HepG2 (cell line): ENCODE measurements around the gene SHROOM1. TPM values are rescaled to one million over a fixed set of nuclear protein-coding genes. Genes with fewer than 3 reads are reported as not detected.

Experiments
- GABPA ChIP-seq, 2 experiments: IDR thresholded peaks; 2 replicates each; pipeline ENCODE4 v1.6.1; 2011 to 2016; ENCODE audit warnings: low read depth in 2 of 2, low read length in 1 of 2, missing biosample characterization in 1 of 2, missing genetic modification characterization in 1 of 2
- HNRNPL ChIP-seq: fragments of 200-400 bp; formaldehyde crosslinking; IDR thresholded peaks from 2 replicates; pipeline ENCODE4 v1.6.1; 2017; ENCODE audit warnings: mild to moderate bottlenecking, low read depth, low read length
- KDM1A ChIP-seq: IDR thresholded peaks from 2 replicates; pipeline ENCODE4 v1.6.1; 2016; ENCODE audit warnings: missing compliant biosample characterization
- KMT2A ChIP-seq: sonication (generic); formaldehyde crosslinking; IDR thresholded peaks from 2 replicates; pipeline ENCODE4 v1.4.0; 2020; ENCODE audit warnings: missing genetic modification reagents
- KMT2B ChIP-seq: IDR thresholded peaks from 2 replicates; pipeline ENCODE4 v1.6.1; 2016; ENCODE audit warnings: missing genetic modification reagents, missing compliant biosample characterization
- POLR2AphosphoS5 ChIP-seq: IDR thresholded peaks from 2 replicates; pipeline ENCODE4 v1.6.1; 2012; ENCODE audit warnings: low read depth, low read length
- SIX4 ChIP-seq: sonication (generic); formaldehyde crosslinking; IDR thresholded peaks from 2 replicates; pipeline ENCODE4 v1.4.0; 2020; ENCODE audit warnings: missing genetic modification reagents
- SKI ChIP-seq: fragments of 450-650 bp; IDR thresholded peaks from one replicate; pipeline ENCODE4 v1.6.1; 2018; ENCODE audit warnings: mild to moderate bottlenecking; ENCODE audit not compliant: partially characterized antibody
- SP5 ChIP-seq: IDR thresholded peaks from 2 replicates; pipeline ENCODE4 v1.6.1; 2016; ENCODE audit warnings: low read depth, borderline replicate concordance
- TAF1 ChIP-seq: sonication (generic); formaldehyde crosslinking; IDR thresholded peaks from 2 replicates; pipeline ENCODE4 v1.4.0; 2020; ENCODE audit warnings: missing genetic modification reagents
- TCF7 ChIP-seq: sonication (generic); IDR thresholded peaks from 2 replicates; pipeline ENCODE4 v1.6.1; 2016; ENCODE audit warnings: antibody characterized with exemption, low read depth
- TSC22D2 ChIP-seq: sonication (generic); formaldehyde crosslinking; IDR thresholded peaks from 2 replicates; pipeline ENCODE4 v1.5.1; 2020; ENCODE audit warnings: missing genetic modification reagents, mild to moderate bottlenecking, borderline replicate concordance
- ZBED4 ChIP-seq: sonication (generic); formaldehyde crosslinking; IDR thresholded peaks from 2 replicates; pipeline ENCODE4 v1.4.0; 2020; ENCODE audit warnings: missing genetic modification reagents, borderline replicate concordance
- ZBTB43 ChIP-seq: sonication (generic); formaldehyde crosslinking; conservative IDR thresholded peaks from 2 replicates; pipeline ENCODE4 v1.4.0; 2020; ENCODE audit warnings: missing genetic modification reagents
- ZFP36L1 ChIP-seq: sonication (generic); formaldehyde crosslinking; IDR thresholded peaks from 2 replicates; pipeline ENCODE4 v1.8.0; 2022; ENCODE audit warnings: mild to moderate bottlenecking, missing genetic modification reagents, moderate library complexity
- ZKSCAN1 ChIP-seq: fragments of 150-350 bp; IDR thresholded peaks from 2 replicates; pipeline ENCODE4 v1.6.1; 2014; ENCODE audit warnings: low read length
- ZNF713 ChIP-seq: sonication (generic); formaldehyde crosslinking; IDR thresholded peaks from 2 replicates; pipeline ENCODE4 v1.4.0; 2020; ENCODE audit warnings: mild to moderate bottlenecking, missing genetic modification reagents
- ZNF746 ChIP-seq: sonication (generic); formaldehyde crosslinking; IDR thresholded peaks from 2 replicates; pipeline ENCODE4 v1.8.0; 2022; ENCODE audit warnings: mild to moderate bottlenecking, missing genetic modification reagents
- ZNF781 ChIP-seq: sonication (generic); formaldehyde crosslinking; IDR thresholded peaks from 2 replicates; pipeline ENCODE4 v1.5.1; 2020; ENCODE audit warnings: borderline replicate concordance, mild to moderate bottlenecking, missing genetic modification reagents; ENCODE audit errors: not compliant biosample characterization
- polyA plus RNA-seq, 8 experiments: library from polyadenylated mRNA; depleted of rRNA in 3 of 8; stranded (reverse) in 7 of 8; unstranded in 1 of 8; fragments of >200 nt; fragmentation: Illumina TruSeq in 4 of 8; extraction: Trizol in 4 of 8; gene quantifications; 2 replicates each; pipeline versions ENCODE4 v1.2.1 to v1.2.3, GENCODE V29; 2011 to 2016; ENCODE audit warnings: low read depth in 4 of 8, missing spikeins in 1 of 8, mixed read lengths in 1 of 8; ENCODE audit not compliant: insufficient read depth in 1 of 8
- total RNA-seq, 5 experiments: library from RNA; depleted of rRNA; stranded (reverse); fragments of >200 nt; fragmentation: Illumina TruSeq; extraction: Trizol; gene quantifications; 2 replicates each; pipeline ENCODE4 v1.2.3, GENCODE V29; 2016; ENCODE audit warnings: low read depth in 1 of 5
- TF ChIP-seq, protein P1 (sequence below): sonication (generic); formaldehyde crosslinking; IDR thresholded peaks from 2 replicates; pipeline ENCODE4 v1.4.0; 2020; ENCODE audit warnings: mild to moderate bottlenecking, missing genetic modification reagents, borderline replicate concordance

Gene SHROOM1
- total and polyA plus RNA-seq, 2 of the 13 experiments (the other 11 are each of a cell fraction or from before 2014, with no cell fraction given) = 18.2 to 25.7 TPM

DNA sequence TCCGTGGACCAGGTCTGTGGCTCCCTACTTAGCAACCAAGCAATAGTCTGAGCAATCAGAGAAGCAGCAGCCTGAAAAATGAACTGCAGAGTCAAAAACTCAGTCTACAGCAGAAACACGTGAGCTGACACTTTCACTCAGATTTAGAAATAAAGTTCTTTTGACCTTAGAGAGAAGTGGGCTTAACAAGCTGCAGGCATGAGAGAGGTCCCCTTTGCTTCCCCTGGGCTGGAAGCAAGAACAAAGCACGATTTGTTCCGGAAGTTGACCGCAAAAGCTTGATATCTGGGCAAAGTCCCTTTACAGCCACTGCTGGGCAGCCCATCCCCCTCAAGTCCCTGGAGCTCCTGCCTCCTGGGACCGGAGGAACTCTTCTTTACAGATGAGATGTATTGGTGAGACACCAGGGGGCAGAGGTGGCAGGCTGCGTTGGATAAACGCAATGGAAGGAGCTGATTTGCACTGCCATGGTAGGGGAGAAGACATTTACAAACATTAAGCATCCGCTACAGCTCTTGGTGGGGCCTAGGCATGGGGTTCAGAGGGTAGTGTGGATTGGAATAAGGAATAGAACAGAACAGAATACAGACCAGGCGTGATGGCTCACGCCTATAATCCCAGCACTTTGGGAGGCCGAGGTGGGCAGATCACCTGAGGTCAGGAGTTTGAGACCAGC is 23.1 kb downstream of the SHROOM1 start (continued):
- TF ChIP-seq ZBED4 (CRISPR knock-in tag) (peak; percentile 75; the same call in 1 of the 2 replicates), GABPA (IDR thresholded peaks at IDR 0.05; ENCODE audit: low read depth, low read length) (no peak), GABPA (CRISPR knock-in tag; IDR thresholded peaks at IDR 0.05; ENCODE audit: low read depth) (peak; percentile 84), KDM1A (CRISPR knock-in tag) (0 out of 2 replicates have a peak, but pooled peaks have one; percentile 12), ZBTB43 (peak; percentile 64; the same call in 1 of the 2 replicates), ZFP36L1 (no peak; the same call in 1 of the 2 replicates), POLR2AphosphoS5 (peak; percentile 89), HNRNPL (0 out of 2 replicates have a peak, but pooled peaks have one; percentile 16), SP5 (CRISPR knock-in tag) (0 out of 2 replicates have a peak, but pooled peaks have one; percentile 11), ZKSCAN1 (no peak), TAF1 (CRISPR knock-in tag) (peak; percentile 62; the same call in 1 of the 2 replicates), ZNF713 (CRISPR knock-in tag) (no peak), KMT2B (CRISPR knock-in tag) (peak; percentile 64; the same call in 1 of the 2 replicates), TSC22D2 (CRISPR knock-in tag) (0 out of 2 replicates have a peak, but pooled peaks have one; percentile 62), SKI (no peak), ZNF781 (CRISPR knock-in tag) (peak; percentile 50), ZNF746 (CRISPR knock-in tag) (0 out of 2 replicates have a peak, but pooled peaks have one; percentile 28), SIX4 (CRISPR knock-in tag) (peak; percentile 22; the same call in 1 of the 2 replicates), TCF7 (peak; percentile 59), KMT2A (CRISPR knock-in tag) (peak; percentile 28; the same call in 1 of the 2 replicates)
- TF ChIP-seq, protein P1, sequence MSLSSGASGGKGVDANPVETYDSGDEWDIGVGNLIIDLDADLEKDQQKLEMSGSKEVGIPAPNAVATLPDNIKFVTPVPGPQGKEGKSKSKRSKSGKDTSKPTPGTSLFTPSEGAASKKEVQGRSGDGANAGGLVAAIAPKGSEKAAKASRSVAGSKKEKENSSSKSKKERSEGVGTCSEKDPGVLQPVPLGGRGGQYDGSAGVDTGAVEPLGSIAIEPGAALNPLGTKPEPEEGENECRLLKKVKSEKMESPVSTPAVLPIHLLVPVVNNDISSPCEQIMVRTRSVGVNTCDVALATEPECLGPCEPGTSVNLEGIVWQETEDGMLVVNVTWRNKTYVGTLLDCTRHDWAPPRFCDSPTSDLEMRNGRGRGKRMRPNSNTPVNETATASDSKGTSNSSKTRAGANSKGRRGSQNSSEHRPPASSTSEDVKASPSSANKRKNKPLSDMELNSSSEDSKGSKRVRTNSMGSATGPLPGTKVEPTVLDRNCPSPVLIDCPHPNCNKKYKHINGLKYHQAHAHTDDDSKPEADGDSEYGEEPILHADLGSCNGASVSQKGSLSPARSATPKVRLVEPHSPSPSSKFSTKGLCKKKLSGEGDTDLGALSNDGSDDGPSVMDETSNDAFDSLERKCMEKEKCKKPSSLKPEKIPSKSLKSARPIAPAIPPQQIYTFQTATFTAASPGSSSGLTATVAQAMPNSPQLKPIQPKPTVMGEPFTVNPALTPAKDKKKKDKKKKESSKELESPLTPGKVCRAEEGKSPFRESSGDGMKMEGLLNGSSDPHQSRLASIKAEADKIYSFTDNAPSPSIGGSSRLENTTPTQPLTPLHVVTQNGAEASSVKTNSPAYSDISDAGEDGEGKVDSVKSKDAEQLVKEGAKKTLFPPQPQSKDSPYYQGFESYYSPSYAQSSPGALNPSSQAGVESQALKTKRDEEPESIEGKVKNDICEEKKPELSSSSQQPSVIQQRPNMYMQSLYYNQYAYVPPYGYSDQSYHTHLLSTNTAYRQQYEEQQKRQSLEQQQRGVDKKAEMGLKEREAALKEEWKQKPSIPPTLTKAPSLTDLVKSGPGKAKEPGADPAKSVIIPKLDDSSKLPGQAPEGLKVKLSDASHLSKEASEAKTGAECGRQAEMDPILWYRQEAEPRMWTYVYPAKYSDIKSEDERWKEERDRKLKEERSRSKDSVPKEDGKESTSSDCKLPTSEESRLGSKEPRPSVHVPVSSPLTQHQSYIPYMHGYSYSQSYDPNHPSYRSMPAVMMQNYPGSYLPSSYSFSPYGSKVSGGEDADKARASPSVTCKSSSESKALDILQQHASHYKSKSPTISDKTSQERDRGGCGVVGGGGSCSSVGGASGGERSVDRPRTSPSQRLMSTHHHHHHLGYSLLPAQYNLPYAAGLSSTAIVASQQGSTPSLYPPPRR (CRISPR knock-in tag) = peak; percentile 81; the same call in 1 of the 2 replicates
